HG03558 (cell line): ENCODE measurements around the gene TENT5A.

Source experiments
- ATAC-seq: cut with Tn5 transposase; IDR thresholded peaks from one replicate; pipeline ENCODE4 v1.9.1; 2021; ENCODE audit warnings: moderate number of reproducible peaks; ENCODE audit not compliant: unreplicated experiment; ENCODE audit errors: extremely low read depth

Gene TENT5A

DNA sequence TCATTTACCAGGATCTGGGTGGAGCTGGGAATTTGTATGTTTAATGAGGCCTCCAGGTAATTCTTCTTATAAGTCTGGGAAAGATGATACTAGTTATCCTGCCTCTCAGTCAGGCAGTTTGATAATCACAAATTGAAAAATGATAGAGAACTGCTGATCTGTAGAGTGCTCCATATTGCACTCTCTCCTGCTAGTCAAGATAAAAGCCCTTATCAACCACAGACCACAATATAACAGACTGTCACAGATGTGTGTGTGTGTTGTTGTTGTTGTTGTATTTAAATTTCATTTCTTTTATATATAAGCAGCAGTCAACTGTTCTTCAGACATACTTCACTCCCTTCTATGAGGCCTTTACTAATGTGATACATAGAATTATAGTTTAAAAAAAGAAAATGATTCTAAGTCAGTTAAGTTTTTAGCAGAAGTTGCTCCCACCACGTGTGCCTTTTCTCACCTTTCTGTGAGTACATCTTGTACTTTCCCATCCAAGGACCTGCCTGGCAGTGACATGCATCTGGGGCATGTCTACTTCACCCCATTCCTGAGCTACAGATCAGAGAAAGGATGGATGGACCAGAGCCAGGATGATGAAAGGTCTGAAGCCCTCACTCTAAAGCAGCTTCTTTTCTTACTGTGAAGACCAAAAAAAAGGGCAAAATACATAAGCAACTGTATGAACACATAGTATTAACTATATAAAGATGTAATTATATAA lies 29.8 kb downstream of the TENT5A start:
- no peak for ATAC-seq

- ATAC-seq: no peak
These were observed 32.1 kb downstream of the TENT5A start for GRCh38 chr6:81720427-81720826.

- ATAC-seq: no peak
These were observed 34.4 kb downstream of the TENT5A start for GRCh38 chr6:81718126-81718525.

DNA sequence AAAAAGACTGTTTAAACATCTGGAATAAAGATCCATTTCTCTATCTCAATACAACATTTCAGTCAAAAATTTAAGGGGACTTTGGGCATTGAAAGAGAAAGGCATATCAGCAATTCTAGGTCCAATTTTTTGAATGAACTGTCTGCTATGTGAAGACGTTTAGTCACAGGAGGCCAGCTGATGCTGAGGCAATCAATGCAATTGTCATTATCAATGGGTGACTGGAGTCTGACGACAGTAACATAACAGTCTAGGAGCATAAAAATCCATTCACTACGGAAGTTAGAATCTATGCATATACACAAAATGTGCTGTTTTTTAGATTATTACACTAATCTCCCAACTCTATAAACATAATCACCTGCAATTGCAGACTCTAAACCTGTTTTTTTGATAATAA lies 37.8 kb downstream of the TENT5A start:
- ATAC-seq: no peak

- no peak for ATAC-seq
These were observed 39.3 kb downstream of the TENT5A start for GRCh38 chr6:81713205-81713604.

DNA sequence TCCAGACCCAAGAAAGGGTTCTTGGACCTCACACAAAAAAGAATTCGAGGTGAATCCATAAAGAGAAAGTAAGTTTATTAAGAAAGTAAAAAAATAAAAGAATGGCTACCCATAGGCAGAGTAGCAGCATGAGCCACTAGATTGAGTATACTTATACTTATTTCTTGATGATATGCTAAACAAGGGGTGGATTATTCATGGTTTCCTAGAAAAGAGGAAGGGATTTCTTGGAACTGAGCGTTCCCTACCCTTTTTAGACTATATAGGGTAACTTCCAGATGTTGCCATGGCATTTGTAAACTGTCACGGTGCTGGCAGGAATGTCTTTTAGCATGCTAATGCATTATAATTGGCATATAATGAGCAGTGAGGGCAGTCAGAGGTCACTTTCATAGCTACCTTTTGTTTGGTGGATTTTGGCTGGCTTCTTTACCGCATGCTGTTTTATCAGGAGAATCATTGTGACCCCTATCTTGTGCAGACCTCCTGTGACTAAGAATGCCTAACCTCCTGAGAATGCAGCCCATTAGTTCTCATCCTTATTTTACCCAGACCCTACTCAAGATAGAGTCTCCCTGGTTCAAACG lies 44.3 kb downstream of the TENT5A start:
- no peak for ATAC-seq

- ATAC-seq: no peak
These were observed 47.8 kb downstream of the TENT5A start for GRCh38 chr6:81704700-81705099.

DNA sequence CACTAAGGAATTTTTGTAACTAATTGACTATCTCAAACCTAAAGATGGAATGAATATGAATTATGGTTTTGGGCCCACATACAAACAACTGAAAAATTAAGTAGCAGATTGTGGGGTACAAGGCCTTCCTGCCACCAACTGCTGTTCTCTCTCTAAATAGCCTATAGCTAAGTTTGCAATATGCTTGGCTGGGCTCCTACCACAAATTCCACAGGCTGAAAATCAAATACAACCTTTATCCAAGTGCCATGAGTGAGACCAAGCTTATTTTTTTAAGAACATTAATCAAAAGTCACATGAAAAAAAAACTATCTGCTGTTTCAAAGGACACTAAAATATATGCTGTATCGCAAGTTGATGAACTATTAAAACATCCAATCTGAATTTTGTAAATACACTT lies 52.1 kb downstream of the TENT5A start:
- ATAC-seq: no peak

DNA sequence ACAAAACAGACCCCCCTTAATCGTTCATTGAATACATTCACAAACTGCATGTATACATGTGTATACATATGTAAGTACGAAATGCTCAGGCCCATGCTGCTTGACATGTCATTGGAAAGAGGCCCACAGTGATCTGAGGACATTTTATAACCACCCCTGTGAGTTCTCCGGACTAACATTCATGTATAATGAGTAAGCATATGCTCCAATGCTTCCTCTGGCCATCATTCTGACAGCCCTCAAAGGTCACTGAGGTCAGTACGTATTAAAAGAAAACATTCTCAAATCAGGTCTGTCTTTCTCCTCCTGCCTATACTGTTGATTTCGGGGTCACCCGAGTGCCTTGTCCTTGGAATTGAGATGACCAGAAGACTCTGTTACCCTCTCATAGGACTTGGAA lies 54.9 kb downstream of the TENT5A start:
- no peak for ATAC-seq

- no peak for ATAC-seq
These were observed 56.0 kb downstream of the TENT5A start for GRCh38 chr6:81696524-81696923.
